Measurements from ENCODE around the gene ELL3.

Gene ELL3

GRCh38 chr15:43796566-43796965, 19.8 kb upstream of the ELL3 start:
- in situ Hi-C loops (cut with MboI; ENCODE audit: low sequenced_read_pairs): no loop called here
- Histone ChIP-seq H3K4me3 (no peak overlapping the region), H3K27me3 (ENCODE audit: low read depth) (no peaks in the 10 kb centered on the region), H3K4me1 (peaks cover 13% of the 10 kb centered on the region), H3K9me3 (no peaks in the 10 kb centered on the region), H3K36me3 (replicated peaks) (peaks cover 68% of the 10 kb centered on the region)
- no peak for DNase-seq (ENCODE audit: low spot score in 2 of 2)

GRCh38 chr15:43795997-43796396, 19.2 kb upstream of the ELL3 start:
- no peak for DNase-seq (ENCODE audit: low spot score in 2 of 2)
- Histone ChIP-seq H3K36me3 (replicated peaks) (peaks cover 66% of the 10 kb centered on the region), H3K9me3 (no peaks in the 10 kb centered on the region), H3K4me3 (no peak overlapping the region), H3K4me1 (peaks cover 16% of the 10 kb centered on the region), H3K27me3 (ENCODE audit: low read depth) (no peaks in the 10 kb centered on the region)
- in situ Hi-C loops (cut with MboI; ENCODE audit: low sequenced_read_pairs): no loop called here

- peaks cover 63% of the 10 kb centered on the region for H3K36me3 ChIP-seq (replicated peaks)
- no peaks in the 10 kb centered on the region for H3K9me3 ChIP-seq
- H3K4me1 ChIP-seq: peaks cover 15% of the 10 kb centered on the region
- no peak for DNase-seq (ENCODE audit: low spot score in 2 of 2)
- in situ Hi-C loops (cut with MboI; ENCODE audit: low sequenced_read_pairs): no loop called here
- no peak overlapping the region for H3K4me3 ChIP-seq
- no peaks in the 10 kb centered on the region for H3K27me3 ChIP-seq (ENCODE audit: low read depth)
Measured at GRCh38 chr15:43795197-43795596, 18.4 kb upstream of the ELL3 start.

GRCh38 chr15:43794269-43795037, 17.7 kb upstream of the ELL3 start:
- peaks cover 55% of the 10 kb centered on the region for H3K36me3 ChIP-seq (replicated peaks)
- H3K4me3 ChIP-seq: no peak overlapping the region
- no peaks in the 10 kb centered on the region for H3K27me3 ChIP-seq (ENCODE audit: low read depth)
- no peaks in the 10 kb centered on the region for H3K9me3 ChIP-seq
- peaks cover 10% of the 10 kb centered on the region for H3K4me1 ChIP-seq
- in situ Hi-C loops (cut with MboI; ENCODE audit: low sequenced_read_pairs): no loop called here
- no peak for DNase-seq (ENCODE audit: low spot score in 2 of 2)

GRCh38 chr15:43793647-43794046, 16.9 kb upstream of the ELL3 start:
- Histone ChIP-seq H3K4me3 (peak overlapping the region; percentile 98), H3K4me1 (peaks cover 12% of the 10 kb centered on the region), H3K9me3 (no peaks in the 10 kb centered on the region), H3K36me3 (replicated peaks) (peaks cover 47% of the 10 kb centered on the region), H3K27me3 (ENCODE audit: low read depth) (no peaks in the 10 kb centered on the region)
- no peak for DNase-seq (ENCODE audit: low spot score in 2 of 2)
- in situ Hi-C loops (cut with MboI; ENCODE audit: low sequenced_read_pairs): no loop called here

GRCh38 chr15:43792761-43793476, 16.2 kb upstream of the ELL3 start:
- peak overlapping the region; percentile 98 for H3K4me3 ChIP-seq
- in situ Hi-C loops (cut with MboI; ENCODE audit: low sequenced_read_pairs): no loop called here
- peaks cover 45% of the 10 kb centered on the region for H3K36me3 ChIP-seq (replicated peaks)
- H3K27me3 ChIP-seq (ENCODE audit: low read depth): no peaks in the 10 kb centered on the region
- no peak for DNase-seq (ENCODE audit: low spot score in 2 of 2)
- peaks cover 18% of the 10 kb centered on the region for H3K4me1 ChIP-seq
- no peaks in the 10 kb centered on the region for H3K9me3 ChIP-seq

GRCh38 chr15:43791993-43792760, 15.4 kb upstream of the ELL3 start, which contains the start of gene SERF2:
Gene SERF2, plus strand, starts transcription at chr15:43792320. Its CDS starts 57 bp downstream, at chr15:43792377.
- in situ Hi-C loops (cut with MboI; ENCODE audit: low sequenced_read_pairs): no loop called here
- Histone ChIP-seq H3K27me3 (ENCODE audit: low read depth) (no peaks in the 10 kb centered on the region), H3K4me3 (peak within 1 kb of the TSS; percentile 98), H3K4me1 (peaks cover 19% of the 10 kb centered on the region), H3K9me3 (no peaks in the 10 kb centered on the region), H3K36me3 (replicated peaks) (peaks cover 45% of the 10 kb centered on the region)
- peak; percentile 97 to 100 for DNase-seq (ENCODE audit: low spot score in 2 of 2)

GRCh38 chr15:43789409-43789808, 12.6 kb upstream of the ELL3 start:
- no peaks in the 10 kb centered on the region for H3K27me3 ChIP-seq (ENCODE audit: low read depth)
- in situ Hi-C loops (cut with MboI; ENCODE audit: low sequenced_read_pairs): no loop called here
- no peaks in the 10 kb centered on the region for H3K9me3 ChIP-seq
- DNase-seq (ENCODE audit: low spot score in 2 of 2): no peak
- H3K4me3 ChIP-seq: no peak overlapping the region
- H3K36me3 ChIP-seq (replicated peaks): peaks cover 21% of the 10 kb centered on the region
- H3K4me1 ChIP-seq: peaks cover 19% of the 10 kb centered on the region

GRCh38 chr15:43779016-43779415, 2.2 kb upstream of the ELL3 start:
- no peak overlapping the region for H3K4me3 ChIP-seq
- H3K4me1 ChIP-seq: peaks cover 20% of the 10 kb centered on the region
- H3K27me3 ChIP-seq (ENCODE audit: low read depth): no peaks in the 10 kb centered on the region
- in situ Hi-C loops (cut with MboI; ENCODE audit: low sequenced_read_pairs): no loop called here
- no peaks in the 10 kb centered on the region for H3K9me3 ChIP-seq
- DNase-seq (ENCODE audit: low spot score in 2 of 2): no peak
- H3K36me3 ChIP-seq (replicated peaks): peaks cover 7% of the 10 kb centered on the region; the same call in 1 of the 2 replicates

GRCh38 chr15:43777267-43777914, 625 bp upstream of the ELL3 start:
- peak overlapping the region; percentile 59 for H3K4me3 ChIP-seq
- in situ Hi-C loops (cut with MboI; ENCODE audit: low sequenced_read_pairs): no loop called here
- H3K4me1 ChIP-seq: peaks cover 20% of the 10 kb centered on the region
- no peaks in the 10 kb centered on the region for H3K9me3 ChIP-seq
- DNase-seq (ENCODE audit: low spot score in 2 of 2): peak; percentile 65 to 83
- H3K36me3 ChIP-seq (replicated peaks): peaks cover 17% of the 10 kb centered on the region
- no peaks in the 10 kb centered on the region for H3K27me3 ChIP-seq (ENCODE audit: low read depth)

- H3K4me3 ChIP-seq: peak overlapping the region; percentile 59
Measured at GRCh38 chr15:43776101-43776717, 557 bp downstream of the ELL3 start.

GRCh38 chr15:43775411-43775965, 1.3 kb downstream of the ELL3 start:
- in situ Hi-C loops (cut with MboI; ENCODE audit: low sequenced_read_pairs): no loop called here
- Histone ChIP-seq H3K4me3 (peak overlapping the region; percentile 59; the same call in 1 of the 2 replicates), H3K4me1 (peaks cover 20% of the 10 kb centered on the region), H3K27me3 (ENCODE audit: low read depth) (no peaks in the 10 kb centered on the region), H3K36me3 (replicated peaks) (peaks cover 36% of the 10 kb centered on the region), H3K9me3 (no peaks in the 10 kb centered on the region)
- DNase-seq (ENCODE audit: low spot score in 2 of 2): peak; percentile 45 to 71

More at GRCh38 chr15:43776101-43776717, 557 bp downstream of the ELL3 start:
- Histone ChIP-seq H3K36me3 (replicated peaks) (peaks cover 28% of the 10 kb centered on the region), H3K27me3 (ENCODE audit: low read depth) (no peaks in the 10 kb centered on the region), H3K9me3 (no peaks in the 10 kb centered on the region), H3K4me1 (peaks cover 20% of the 10 kb centered on the region)
- in situ Hi-C loops (cut with MboI; ENCODE audit: low sequenced_read_pairs): no loop called here
- peak in 1 of 2 experiments; percentile 58 for DNase-seq (ENCODE audit: low spot score in 2 of 2)

GRCh38 chr15:43774062-43774461, 2.7 kb downstream of the ELL3 start:
- DNase-seq (ENCODE audit: low spot score in 2 of 2): no peak
- Histone ChIP-seq H3K9me3 (no peaks in the 10 kb centered on the region), H3K4me3 (no peak overlapping the region), H3K4me1 (peaks cover 20% of the 10 kb centered on the region), H3K36me3 (replicated peaks) (peaks cover 49% of the 10 kb centered on the region), H3K27me3 (ENCODE audit: low read depth) (no peaks in the 10 kb centered on the region)
- in situ Hi-C loops (cut with MboI; ENCODE audit: low sequenced_read_pairs): no loop called here

All from HAP-1 (cell line).